K562 (cell line): ENCODE data around the gene PIK3C2B. TPM values are rescaled to one million over a fixed set of nuclear protein-coding genes. Genes with fewer than 3 reads are reported as not detected.

Experiments used
- ARNT ChIP-seq, 2 experiments: fragments of 450-650 bp; IDR thresholded peaks; 2 replicates each; pipeline ENCODE4 v1.6.1; 2016; ENCODE audit warnings: mild to moderate bottlenecking in 1 of 2
- E2F5 ChIP-seq: sonication (generic); formaldehyde crosslinking; IDR thresholded peaks from 2 replicates; pipeline ENCODE4 v1.8.0; 2022; ENCODE audit warnings: mild to moderate bottlenecking, missing genetic modification reagents
- ETS1 ChIP-seq: conservative IDR thresholded peaks from 2 replicates; pipeline ENCODE4 v1.6.1; 2011; ENCODE audit warnings: low read depth, mild to moderate bottlenecking, low read length; ENCODE audit not compliant: control insufficient read depth
- HDAC2 ChIP-seq: fragments of 450-650 bp; IDR thresholded peaks from 2 replicates; pipeline ENCODE4 v1.6.1; 2016; ENCODE audit warnings: mild to moderate bottlenecking
- MXI1 ChIP-seq: IDR thresholded peaks from 2 replicates; pipeline ENCODE4 v1.6.1; 2011; ENCODE audit warnings: low read depth, mild to moderate bottlenecking, improper control_type of control experiment, low read length
- NBN ChIP-seq: fragments of 450-650 bp; IDR thresholded peaks from 2 replicates; pipeline ENCODE4 v1.6.1; 2016; ENCODE audit warnings: low read depth, mild to moderate bottlenecking
- NFYB ChIP-seq: IDR thresholded peaks from 2 replicates; pipeline ENCODE4 v1.6.1; 2011; ENCODE audit warnings: mild to moderate bottlenecking, moderate library complexity; ENCODE audit not compliant: insufficient read length; ENCODE audit errors: extremely low read depth
- NKRF ChIP-seq: fragments of 450-650 bp; IDR thresholded peaks from 2 replicates; pipeline ENCODE4 v1.6.1; 2016; ENCODE audit warnings: borderline replicate concordance
- NR2F6 ChIP-seq: fragments of 450-650 bp; formaldehyde crosslinking; IDR thresholded peaks from 2 replicates; pipeline ENCODE4 v1.4.0; 2020; ENCODE audit warnings: mild to moderate bottlenecking
- REST ChIP-seq, 2 experiments: fragments of 450-650 bp; formaldehyde crosslinking in 1 of 2; IDR thresholded peaks; 2 replicates each; pipeline versions ENCODE4 v1.4.0 to v1.6.1; 2014 to 2020; ENCODE audit warnings: mild to moderate bottlenecking in 2 of 2, borderline replicate concordance in 1 of 2, low read depth in 1 of 2
- TFAP4 ChIP-seq: sonication (generic); formaldehyde crosslinking; IDR thresholded peaks from 2 replicates; pipeline ENCODE4 v1.8.0; 2022; ENCODE audit warnings: missing genetic modification reagents, mild to moderate bottlenecking, moderate library complexity, borderline replicate concordance
- polyA plus RNA-seq, 8 experiments: library from polyadenylated mRNA; depleted of rRNA in 4 of 8; stranded (reverse) in 5 of 8; unstranded in 3 of 8; fragments of >200 nt; fragmentation: Nextera tagmentation in 2 of 8; fragmentation: Illumina TruSeq in 1 of 8; extraction: Ambion mirVana in 2 of 8; extraction: Trizol in 1 of 8; gene quantifications; 2 replicates each; pipeline versions ENCODE4 v1.2.1 to v1.2.3, GENCODE V29; 2011 to 2014; ENCODE audit warnings: inconsistent platforms in 1 of 8, missing spikeins in 1 of 8
- total RNA-seq, 7 experiments: library from RNA; depleted of rRNA in 6 of 7; stranded (reverse); fragments of >200 nt in 6 of 7; fragmentation: Illumina TruSeq in 2 of 7; extraction: Trizol in 2 of 7; gene quantifications; 2 replicates each; pipeline versions ENCODE4 v1.2.1 to v1.2.3, GENCODE V29; 2011 to 2021; ENCODE audit warnings: low replicate concordance in 1 of 7

PIK3C2B gene
- total and polyA plus RNA-seq, 9 of the 15 experiments (the other 6 are each of a cell fraction or from before 2014, with no cell fraction given), result 0.10 to 2.9 (median 0.72) TPM

- TF ChIP-seq NR2F6 (CRISPR knock-in tag) (no peak), NBN (no peak), MXI1 (no peak), ETS1 (no peak; the same call in 1 of the 2 replicates), HDAC2 (no peak), E2F5 (CRISPR knock-in tag) (no peak), NKRF (no peak), ARNT (IDR thresholded peaks at IDR 0.05) (no peak), NFYB (no peak), TFAP4 (CRISPR knock-in tag) (peak; percentile 99), REST (IDR thresholded peaks at IDR 0.05; ENCODE audit: borderline replicate concordance) (no peak), REST (CRISPR knock-in tag; IDR thresholded peaks at IDR 0.05; ENCODE audit: low read depth) (0 out of 2 replicates have a peak, but pooled peaks have one; percentile 37)
These were observed 28.8 kb downstream of the PIK3C2B start (continued) for GRCh38 chr1:204465546-204466415.
